Mononuclear cell (primary cell): ENCODE data around the gene KRTAP10-3. TPM values are rescaled to one million over a fixed set of nuclear protein-coding genes. Genes with fewer than 3 reads are reported as not detected.
"Not testable (repeated sequence)": the region's sequence is repeated elsewhere in the genome, so short reads cannot be mapped to it uniquely, and the experiment has no call there.

ENCODE experiments used
- H3K27me3 ChIP-seq: 2 replicates; pipeline ENCODE4 v1.6.0; 2011; ENCODE audit warnings: low read length, control low read depth; ENCODE audit not compliant: insufficient read depth
- H3K4me1 ChIP-seq: 2 replicates; pipeline ENCODE4 v1.5.1; 2011; ENCODE audit warnings: mild to moderate bottlenecking, low read length, control low read depth; ENCODE audit not compliant: insufficient read depth
- H3K4me3 ChIP-seq: 2 replicates; pipeline ENCODE4 v1.5.1; 2011; ENCODE audit warnings: mild to moderate bottlenecking, low read length, moderate library complexity
- H3K9me3 ChIP-seq: 2 replicates; pipeline ENCODE4 v1.5.1; 2011; ENCODE audit warnings: low read depth, mild to moderate bottlenecking, control low read depth, low read length
- total RNA-seq: library from RNA; depleted of rRNA; stranded (reverse); fragments of >200 nt; gene quantifications from one replicate; pipeline ENCODE4 v1.2.3, GENCODE V29; 2012

The KRTAP10-3 gene
- total RNA-seq, 1 donor, result not detected

- Histone ChIP-seq H3K27me3 (peaks cover 3% of the 10 kb centered on the region), H3K4me1 (no peaks in the 10 kb centered on the region), H3K9me3 (no peaks in the 10 kb centered on the region), H3K4me3 (no peak overlapping the region)
Measured at GRCh38 chr21:44579833-44580144, 21.2 kb upstream of the KRTAP10-3 start.

DNA sequence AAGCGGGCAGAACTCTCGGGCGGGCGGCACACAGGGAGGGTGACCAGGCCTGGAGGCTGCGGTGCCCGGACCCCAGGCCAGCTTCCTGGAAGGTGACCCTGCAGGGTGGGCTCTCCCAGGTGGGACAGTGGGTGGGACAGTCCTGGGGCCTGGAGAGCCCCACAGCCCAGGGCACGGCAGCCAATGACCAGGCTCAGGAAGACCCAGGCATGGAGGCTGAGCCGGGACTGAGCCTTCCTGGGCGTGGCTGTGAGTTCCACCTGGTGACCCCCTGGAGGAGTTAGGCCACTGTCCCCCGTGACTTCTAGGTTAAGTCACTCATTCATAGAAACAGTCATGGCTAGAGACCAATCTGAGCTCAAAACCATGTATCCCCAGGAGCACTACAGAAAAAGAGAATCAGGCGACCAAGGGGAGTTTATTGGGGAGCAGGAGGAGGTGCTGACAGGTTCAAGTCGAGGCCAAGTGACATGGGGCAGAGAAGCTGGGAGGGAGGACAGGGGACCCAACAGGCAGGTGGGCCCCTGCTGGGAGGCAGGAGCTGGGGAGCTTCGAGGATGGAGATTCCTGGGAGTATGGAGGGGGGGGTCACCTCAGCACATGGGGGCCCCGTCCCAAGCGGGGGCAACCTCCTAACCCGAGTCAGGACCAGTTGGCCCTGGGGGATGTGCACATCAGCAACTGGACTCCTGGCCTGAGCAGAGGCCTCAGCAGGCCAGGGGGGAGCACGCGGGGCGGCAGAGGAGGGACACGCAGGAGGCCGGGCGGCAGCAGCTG lies 20.6 kb upstream of the KRTAP10-3 start:
- Histone ChIP-seq H3K27me3 (peaks cover 2% of the 10 kb centered on the region), H3K4me3 (no peak overlapping the region), H3K4me1 (no peaks in the 10 kb centered on the region), H3K9me3 (no peaks in the 10 kb centered on the region)

DNA sequence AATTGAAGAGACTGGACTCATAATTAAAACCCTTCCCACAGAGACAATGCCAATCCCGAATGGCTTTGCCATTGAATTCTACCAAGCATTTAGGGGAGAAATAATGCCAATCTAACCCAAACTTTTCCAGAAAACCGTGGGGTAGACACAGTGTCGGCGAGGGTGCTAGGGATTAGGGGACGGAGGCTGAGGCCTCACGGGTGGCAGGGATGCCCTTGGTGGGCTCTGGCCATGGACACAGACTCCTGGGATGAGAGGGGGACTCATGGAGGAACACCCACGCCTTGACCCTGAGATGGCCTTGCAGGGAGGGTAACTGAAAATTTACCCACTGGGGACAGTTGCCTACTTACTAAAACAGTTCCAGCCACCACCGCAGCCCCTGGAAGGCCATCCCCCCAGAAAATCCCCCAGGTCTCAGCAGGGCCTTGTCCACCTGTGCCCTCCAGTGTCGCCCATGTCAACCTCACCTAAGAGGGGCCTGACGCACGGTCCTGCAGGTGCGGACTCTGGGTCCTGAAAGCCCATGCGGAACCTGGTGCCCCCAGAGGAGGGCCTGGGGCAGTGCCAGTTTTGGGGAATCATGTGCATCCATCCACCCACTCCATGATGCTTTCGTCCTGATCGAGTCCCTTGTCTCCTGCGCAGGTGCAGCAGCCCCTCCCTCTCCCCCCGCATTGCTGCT lies 19.9 kb upstream of the KRTAP10-3 start:
- H3K4me3 ChIP-seq, result no peak overlapping the region
- H3K27me3 ChIP-seq, result no peaks in the 10 kb centered on the region
- no peaks in the 10 kb centered on the region for H3K4me1 ChIP-seq
- no peaks in the 10 kb centered on the region for H3K9me3 ChIP-seq

GRCh38 chr21:44576025-44576420 lies 17.4 kb upstream of the KRTAP10-3 start:
- Histone ChIP-seq H3K27me3 (no peaks in the 10 kb centered on the region), H3K9me3 (no peaks in the 10 kb centered on the region), H3K4me3 (no peak overlapping the region), H3K4me1 (no peaks in the 10 kb centered on the region)

DNA sequence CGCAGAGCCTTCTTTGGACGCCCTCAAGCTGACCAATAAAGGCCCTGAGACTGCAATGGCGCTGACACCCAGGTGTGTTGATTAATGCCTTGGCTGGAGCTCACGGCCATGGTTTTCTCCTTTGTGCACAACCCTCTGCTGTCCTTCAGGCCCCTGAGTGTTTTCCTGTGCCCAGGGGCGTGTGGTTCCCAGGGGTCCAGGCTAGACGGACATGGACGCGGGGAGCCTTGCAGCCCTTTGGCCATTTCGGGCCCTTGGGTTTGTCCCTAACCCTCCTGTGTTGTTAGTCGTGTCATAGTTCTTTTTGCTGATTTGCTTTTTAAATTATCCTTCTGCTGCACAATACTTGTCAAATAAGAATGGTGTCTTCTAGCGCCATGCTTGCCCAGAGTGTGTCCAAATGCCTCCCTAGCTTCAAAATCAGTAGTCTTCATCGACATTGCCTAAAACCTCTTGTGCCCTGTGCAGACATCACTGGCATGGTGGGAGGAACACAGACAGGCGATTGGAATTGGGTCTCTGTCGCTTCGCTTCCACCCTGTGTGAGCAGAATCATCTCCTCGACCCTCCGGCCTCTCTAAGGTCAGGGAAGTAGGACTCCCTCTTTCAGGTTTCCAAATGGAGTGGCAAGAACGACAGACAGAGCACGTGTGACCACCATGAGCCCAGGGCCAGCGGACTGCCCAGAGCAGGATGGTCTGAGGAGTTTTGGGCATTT lies 16.9 kb upstream of the KRTAP10-3 start:
- Histone ChIP-seq H3K27me3 (no peaks in the 10 kb centered on the region), H3K4me3 (no peak overlapping the region), H3K9me3 (no peaks in the 10 kb centered on the region), H3K4me1 (no peaks in the 10 kb centered on the region)

- no peaks in the 10 kb centered on the region for H3K9me3 ChIP-seq
- no peaks in the 10 kb centered on the region for H3K27me3 ChIP-seq
- H3K4me1 ChIP-seq, result no peaks in the 10 kb centered on the region
- H3K4me3 ChIP-seq, result no peak overlapping the region
Measured at GRCh38 chr21:44574457-44575306, 16.1 kb upstream of the KRTAP10-3 start.

DNA sequence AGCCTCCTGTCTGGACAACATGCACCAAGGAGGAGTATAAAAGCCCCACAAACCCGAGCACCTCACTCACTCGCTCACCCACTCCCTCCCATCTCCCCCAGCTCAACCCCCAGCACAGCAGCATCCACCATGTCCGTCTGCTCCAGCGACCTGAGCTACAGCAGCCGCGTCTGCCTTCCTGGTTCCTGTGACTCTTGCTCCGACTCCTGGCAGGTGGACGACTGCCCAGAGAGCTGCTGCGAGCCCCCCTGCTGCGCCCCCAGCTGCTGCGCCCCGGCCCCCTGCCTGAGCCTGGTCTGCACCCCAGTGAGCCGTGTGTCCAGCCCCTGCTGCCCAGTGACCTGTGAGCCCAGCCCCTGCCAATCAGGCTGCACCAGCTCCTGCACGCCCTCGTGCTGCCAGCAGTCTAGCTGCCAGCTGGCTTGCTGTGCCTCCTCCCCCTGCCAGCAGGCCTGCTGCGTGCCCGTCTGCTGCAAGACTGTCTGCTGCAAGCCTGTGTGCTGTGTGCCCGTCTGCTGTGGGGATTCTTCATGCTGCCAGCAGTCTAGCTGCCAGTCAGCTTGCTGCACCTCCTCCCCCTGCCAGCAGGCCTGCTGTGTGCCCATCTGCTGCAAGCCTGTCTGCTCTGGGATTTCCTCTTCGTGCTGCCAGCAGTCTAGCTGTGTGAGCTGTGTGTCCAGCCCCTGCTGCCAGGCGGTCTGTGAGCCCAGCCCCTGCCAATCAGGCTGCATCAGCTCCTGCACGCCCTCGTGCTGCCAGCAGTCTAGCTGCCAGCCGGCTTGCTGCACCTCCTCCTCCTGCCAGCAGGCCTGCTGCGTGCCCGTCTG lies 15.2 kb upstream of the KRTAP10-3 start, which contains the start of gene KRTAP10-4:
Gene KRTAP10-4 (plus strand): TSS at position 100 of the 827 bp plus-strand sequence. CDS start 30 bp downstream, at position 130.
- H3K9me3 ChIP-seq, result not testable (repeated sequence)

GRCh38 chr21:44572959-44573583 lies 14.5 kb upstream of the KRTAP10-3 start:
- Histone ChIP-seq H3K9me3 (no peaks in the 10 kb centered on the region), H3K4me3 (no peak overlapping the region), H3K27me3 (no peaks in the 10 kb centered on the region), H3K4me1 (no peaks in the 10 kb centered on the region)

More for the DNA sequence above, 15.2 kb upstream of the KRTAP10-3 start, which contains the start of gene KRTAP10-4:
- H3K27me3 ChIP-seq, H3K4me3 ChIP-seq, H3K4me1 ChIP-seq: not testable (repeated sequence)

DNA sequence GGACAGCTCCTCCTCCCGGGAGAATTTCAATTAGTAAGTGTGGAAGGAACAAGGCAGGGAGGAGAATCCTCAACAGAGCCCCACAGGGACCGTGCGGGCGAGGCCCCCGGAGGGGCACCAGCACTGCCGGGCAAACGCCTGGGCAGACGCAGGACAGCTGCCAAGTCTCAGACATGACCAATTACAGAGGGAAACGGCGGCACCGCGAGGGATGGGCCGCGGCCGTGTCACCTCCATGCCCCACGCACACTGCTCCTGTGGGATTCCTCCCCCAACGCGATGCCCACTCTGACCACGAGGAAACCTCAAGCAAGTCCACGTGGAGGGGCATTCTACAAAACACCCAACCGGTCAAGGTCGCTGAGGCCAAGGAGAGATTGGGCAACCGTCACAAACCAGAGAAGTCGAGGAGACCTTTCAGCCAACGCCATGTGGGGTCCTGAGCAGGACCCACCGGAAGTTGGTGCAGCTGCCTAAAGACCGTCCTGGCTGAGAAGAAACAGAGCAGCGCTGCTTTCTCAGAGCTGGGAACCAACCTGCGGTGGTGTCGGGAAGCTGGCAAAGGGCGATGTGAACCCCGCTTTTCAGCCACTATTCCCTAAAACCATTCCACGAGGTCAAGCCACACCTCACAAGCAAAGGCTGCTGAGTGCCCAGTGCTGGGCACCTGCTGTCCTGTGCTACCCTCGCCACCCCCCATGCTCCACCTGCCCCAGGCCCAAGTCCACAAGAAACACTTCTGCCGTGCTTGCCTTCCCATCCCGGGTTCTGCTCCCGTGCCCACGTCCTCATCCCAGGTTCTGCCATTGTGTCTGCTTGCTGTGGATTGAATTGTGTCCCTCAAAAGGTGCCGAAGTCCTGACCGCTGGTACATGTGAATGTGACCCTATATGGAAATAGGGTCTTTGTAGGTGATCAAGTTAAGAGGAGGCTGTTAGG lies 13.5 kb upstream of the KRTAP10-3 start:
- no peaks in the 10 kb centered on the region for H3K9me3 ChIP-seq
- no peaks in the 10 kb centered on the region for H3K27me3 ChIP-seq
- no peaks in the 10 kb centered on the region for H3K4me1 ChIP-seq
- H3K4me3 ChIP-seq, result no peak overlapping the region

DNA sequence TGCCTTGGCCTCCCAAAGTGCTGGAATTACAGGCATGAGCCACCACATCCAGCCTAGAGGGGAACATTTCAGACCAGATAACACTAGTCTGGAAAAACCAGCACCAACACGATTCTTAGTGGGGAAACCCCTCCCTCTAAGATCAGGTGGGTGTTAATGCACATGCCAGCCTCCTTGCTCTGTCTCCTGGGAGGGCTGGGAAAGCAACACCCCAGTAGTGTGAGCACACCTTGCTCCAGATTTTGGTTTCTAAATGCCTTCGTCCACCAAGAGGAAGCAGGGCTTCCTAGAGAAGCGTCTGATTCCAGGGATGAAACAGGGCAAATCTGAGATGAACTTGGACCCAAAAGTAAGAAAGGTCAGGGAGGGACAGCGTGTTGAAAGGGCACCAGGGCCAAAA lies 12.7 kb upstream of the KRTAP10-3 start:
- H3K4me3 ChIP-seq, result no peak overlapping the region
- H3K27me3 ChIP-seq, result no peaks in the 10 kb centered on the region
- no peaks in the 10 kb centered on the region for H3K4me1 ChIP-seq
- H3K9me3 ChIP-seq, result no peaks in the 10 kb centered on the region

DNA sequence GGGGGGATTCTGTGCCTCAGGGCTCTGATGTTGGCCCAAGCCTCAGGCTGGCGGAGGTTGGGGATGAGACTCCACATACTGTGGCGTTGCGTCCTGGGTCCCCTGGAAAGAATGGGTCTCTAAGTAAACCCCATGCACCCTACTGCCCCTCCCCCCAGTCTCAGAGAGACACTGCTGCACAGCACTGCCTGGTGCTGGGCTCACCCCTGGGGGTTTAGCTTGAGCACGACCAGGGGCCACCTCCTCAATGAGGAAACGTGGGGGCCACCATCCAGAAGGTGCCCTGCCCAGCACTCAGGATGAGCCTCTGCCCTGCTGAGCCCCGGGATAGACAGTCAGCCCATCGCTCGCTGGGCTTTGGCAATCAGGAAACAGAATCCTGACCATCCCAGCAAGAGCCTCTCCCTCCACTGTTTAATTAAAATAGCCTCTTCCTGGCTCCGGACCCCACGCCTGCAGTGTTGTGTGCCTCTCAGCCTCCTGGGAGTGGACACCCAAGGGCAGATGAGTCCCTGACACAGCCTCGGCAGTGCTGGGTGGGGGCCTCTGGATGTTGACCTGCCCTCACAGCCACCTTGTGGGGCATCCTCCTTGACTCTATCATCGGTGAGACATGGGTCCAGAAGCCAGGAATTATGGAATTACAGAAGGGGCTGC lies 11.4 kb upstream of the KRTAP10-3 start:
- Histone ChIP-seq H3K9me3 (no peaks in the 10 kb centered on the region), H3K4me3 (no peak overlapping the region), H3K4me1 (peaks cover 4% of the 10 kb centered on the region), H3K27me3 (no peaks in the 10 kb centered on the region)

GRCh38 chr21:44568667-44569556 lies 10.3 kb upstream of the KRTAP10-3 start:
- H3K9me3 ChIP-seq, result no peaks in the 10 kb centered on the region
- no peaks in the 10 kb centered on the region for H3K27me3 ChIP-seq
- H3K4me1 ChIP-seq, result peaks cover 4% of the 10 kb centered on the region
- H3K4me3 ChIP-seq, result no peak overlapping the region
